K562 (cell line): ENCODE measurements around the gene TRMT2A. TPM values are rescaled to one million over a fixed set of nuclear protein-coding genes. Genes with fewer than 3 reads are reported as not detected.

Experiments used
- ATAC-seq: fragments of 200-7000 bp; cut with Tn5 transposase; 3 replicates; pipeline ENCODE4 v1.9.1; 2020; ENCODE audit warnings: moderate library complexity
- BruUV-seq: library from RNA; stranded (reverse); fragments of 400-500 nt; replicated peaks from 2 replicates; lab custom pipeline; 2021; lab: Mats Ljungman, UMichigan
- CTCF ChIA-PET: fragments of 300-600 bp; formaldehyde crosslinking; extraction: SDS; loops from one replicate; lab custom pipeline; 2021; ENCODE audit warnings: low intra/inter-chr PET ratio; lab: Yijun Ruan, JAX
- POLR2A ChIA-PET: fragments of 300-600, 350-650 bp; sonication (Branson Sonifier 250); formaldehyde crosslinking; extraction: SDS; loops from one replicate; lab custom pipeline; 2021; ENCODE audit warnings: antibody characterized with exemption, inconsistent platforms; lab: Yijun Ruan, JAX
- DNase-seq, 4 experiments: peaks; one replicate each; pipeline versions ENCODE4 v3.0.0 to v3.0.0-alpha.2; 2011 to 2018; ENCODE audit warnings: low spot score in 3 of 4, mixed read lengths in 3 of 4; ENCODE audit errors: extremely low read depth in 1 of 4
- FAIRE-seq: peaks from 2 replicates; lab custom pipeline; 2011; peaks lifted over from hg19 to GRCh38; lab: Jason Lieb, UNC
- H2AFZ ChIP-seq: 2 replicates; pipeline ENCODE4 v1.6.0; 2011; ENCODE audit warnings: low read depth, low read length, control low read depth, inconsistent platforms
- H3K27ac ChIP-seq: fragments of 200-600 bp; 3 replicates; pipeline ENCODE4 v1.8.0; 2011; ENCODE audit warnings: low read depth, mild to moderate bottlenecking, control low read depth, inconsistent platforms, low read length, moderate library complexity, mixed read lengths; ENCODE audit errors: extremely low read depth
- H3K27me3 ChIP-seq, 2 experiments: fragments of 300-600 bp in 1 of 2; 2 replicates in 1 of 2; 3 replicates in 1 of 2; pipeline versions ENCODE4 v1.6.0 to v1.8.0; 2011; ENCODE audit warnings: inconsistent platforms in 2 of 2, low read length in 2 of 2, mild to moderate bottlenecking in 1 of 2, mixed read lengths in 1 of 2, moderate library complexity in 1 of 2; ENCODE audit not compliant: control insufficient read depth in 2 of 2, insufficient read depth in 2 of 2
- H3K36me3 ChIP-seq: fragments of 300-600 bp; 3 replicates; pipeline ENCODE4 v1.8.0; 2011; ENCODE audit warnings: mild to moderate bottlenecking, low read length, inconsistent platforms; ENCODE audit not compliant: control insufficient read depth, insufficient read depth
- H3K4me1 ChIP-seq, 2 experiments: fragments of 200-600 bp in 1 of 2; replicated peaks in 1 of 2; 2 replicates in 1 of 2; 3 replicates in 1 of 2; pipeline versions ENCODE4 v1.5.1 to v1.8.0; 2011; ENCODE audit warnings: inconsistent platforms in 2 of 2, low read length in 2 of 2, mild to moderate bottlenecking in 1 of 2, mixed read lengths in 1 of 2, moderate library complexity in 1 of 2; ENCODE audit not compliant: control insufficient read depth in 2 of 2, insufficient read depth in 2 of 2
- H3K4me2 ChIP-seq: 2 replicates; pipeline ENCODE4 v1.6.1; 2011; ENCODE audit warnings: low read length, control low read depth, inconsistent platforms, mixed read lengths; ENCODE audit not compliant: insufficient read depth
- H3K4me3 ChIP-seq: fragments of 200-600 bp; sonication (generic), shearing (Covaris generic); 2 replicates; pipeline ENCODE4 v1.5.1; 2016; ENCODE audit warnings: control low read depth, inconsistent platforms
- H3K79me2 ChIP-seq: fragments of 200-600 bp; 3 replicates; pipeline ENCODE4 v1.8.0; 2011; ENCODE audit warnings: low read length, inconsistent platforms; ENCODE audit not compliant: control insufficient read depth, insufficient read depth
- H3K9ac ChIP-seq, 2 experiments: 2 replicates each; pipeline versions ENCODE4 v1.6.0 to v1.6.1; 2011; ENCODE audit warnings: low read depth in 2 of 2, low read length in 2 of 2, control low read depth in 1 of 2, inconsistent platforms in 1 of 2, mild to moderate bottlenecking in 1 of 2, mixed read lengths in 1 of 2; ENCODE audit not compliant: insufficient read depth in 1 of 2
- H3K9me1 ChIP-seq: one replicate; pipeline ENCODE4 v1.6.0; 2011; ENCODE audit warnings: inconsistent platforms, mild to moderate bottlenecking, low read length, moderate library complexity; ENCODE audit not compliant: control insufficient read depth, insufficient read depth
- H3K9me3 ChIP-seq: replicated peaks from 2 replicates; pipeline ENCODE4 v1.5.1; 2011; ENCODE audit warnings: low read depth, low read length, inconsistent platforms; ENCODE audit not compliant: control insufficient read depth, insufficient read depth
- H4K20me1 ChIP-seq: replicated peaks from 2 replicates; pipeline ENCODE4 v1.6.1; 2011; ENCODE audit warnings: low read length, inconsistent platforms, mixed read lengths; ENCODE audit not compliant: control insufficient read depth, insufficient read depth
- ELF2 ChIP-seq: fragments of 250-450 bp; sonication (Bioruptor Pico); IDR thresholded peaks from 2 replicates; pipeline ENCODE4 v1.5.0; 2021; ENCODE audit warnings: mild to moderate bottlenecking
- KLF13 ChIP-seq: fragments of 450-650 bp; IDR thresholded peaks from 2 replicates; pipeline ENCODE4 v1.6.1; 2016; ENCODE audit warnings: missing genetic modification characterization, low read depth, mild to moderate bottlenecking, missing compliant biosample characterization, moderate library complexity, borderline replicate concordance
- MAZ ChIP-seq, 2 experiments: fragments of 450-650 bp in 1 of 2; sonication (generic) in 1 of 2; formaldehyde crosslinking; IDR thresholded peaks in 1 of 2; conservative IDR thresholded peaks in 1 of 2; 2 replicates each; pipeline versions ENCODE4 v1.4.0 to v1.5.0; 2020; ENCODE audit warnings: mild to moderate bottlenecking in 1 of 2, missing genetic modification reagents in 1 of 2
- PTBP1 ChIP-seq: fragments of 200-400 bp; formaldehyde crosslinking; IDR thresholded peaks from 2 replicates; pipeline ENCODE4 v1.6.1; 2017; ENCODE audit warnings: low read depth, low read length
- SIX5 ChIP-seq, 2 experiments: IDR thresholded peaks; 2 replicates each; pipeline ENCODE4 v1.6.1; 2011; ENCODE audit warnings: low read length in 2 of 2, borderline replicate concordance in 1 of 2, low read depth in 1 of 2, mild to moderate bottlenecking in 1 of 2, moderate library complexity in 1 of 2; ENCODE audit not compliant: insufficient read depth in 1 of 2
- SUPT5H ChIP-seq: fragments of 450-650 bp; IDR thresholded peaks from 2 replicates; pipeline ENCODE4 v1.6.1; 2016
- ZFP1 ChIP-seq: fragments of 450-650 bp; formaldehyde crosslinking; IDR thresholded peaks from 2 replicates; pipeline ENCODE4 v1.4.0; 2020; ENCODE audit warnings: mild to moderate bottlenecking, mixed read lengths
- ZNF212 ChIP-seq: fragments of 450-650 bp; formaldehyde crosslinking; IDR thresholded peaks from 2 replicates; pipeline ENCODE4 v1.4.0; 2020; ENCODE audit warnings: mild to moderate bottlenecking
- ZNF324 ChIP-seq: fragments of 250-450 bp; sonication (Bioruptor Pico); IDR thresholded peaks from 2 replicates; pipeline ENCODE4 v1.4.0; 2020; ENCODE audit warnings: mild to moderate bottlenecking
- ZNF764 ChIP-seq: fragments of 250-450 bp; sonication (Bioruptor Pico); IDR thresholded peaks from 2 replicates; pipeline ENCODE4 v1.4.0; 2020; ENCODE audit warnings: low read depth, mild to moderate bottlenecking, moderate library complexity
- ZSCAN29 ChIP-seq: fragments of 450-650 bp; IDR thresholded peaks from 2 replicates; pipeline ENCODE4 v1.6.1; 2017
- WGBS: fragments of 100-300 bp; shearing (Covaris generic); methylation state at CpG from one replicate; pipeline ENCODE4 v1.1.6; 2016; ENCODE audit warnings: low coverage, mixed read lengths; ENCODE audit not compliant: insufficient coverage; ENCODE audit errors: missing lambda C conversion rate; 5-methylcytosine and 5-hydroxymethylcytosine counted together
- in situ Hi-C: fragments of 300-500 bp; cut with MboI; formaldehyde crosslinking; loops from 4 replicates; pipeline ENCODE4 v1.15.0; 2018; ENCODE audit warnings: inconsistent platforms, mixed read lengths
- intact Hi-C: fragments of 100-400 bp; cut with micrococcal nuclease; formaldehyde crosslinking; loops from 2 replicates; pipeline ENCODE4 v1.14.2; 2022
- polyA plus RNA-seq, 8 experiments: library from polyadenylated mRNA; depleted of rRNA in 4 of 8; stranded (reverse) in 5 of 8; unstranded in 3 of 8; fragments of >200 nt; fragmentation: Nextera tagmentation in 2 of 8; fragmentation: Illumina TruSeq in 1 of 8; extraction: Ambion mirVana in 2 of 8; extraction: Trizol in 1 of 8; gene quantifications; 2 replicates each; pipeline versions ENCODE4 v1.2.1 to v1.2.3, GENCODE V29; 2011 to 2014; ENCODE audit warnings: inconsistent platforms in 1 of 8, missing spikeins in 1 of 8
- total RNA-seq, 7 experiments: library from RNA; depleted of rRNA in 6 of 7; stranded (reverse); fragments of >200 nt in 6 of 7; fragmentation: Illumina TruSeq in 2 of 7; extraction: Trizol in 2 of 7; gene quantifications; 2 replicates each; pipeline versions ENCODE4 v1.2.1 to v1.2.3, GENCODE V29; 2011 to 2021; ENCODE audit warnings: low replicate concordance in 1 of 7
- TF ChIP-seq, protein P1 (sequence below), 2 experiments: fragments of 450-650 bp; formaldehyde crosslinking in 1 of 2; IDR thresholded peaks; 2 replicates each; pipeline versions ENCODE4 v1.4.0 to v1.6.1; 2014 to 2020; ENCODE audit warnings: mild to moderate bottlenecking in 2 of 2, borderline replicate concordance in 1 of 2, low read depth in 1 of 2

The TRMT2A gene
- total and polyA plus RNA-seq, 9 of the 15 experiments (the other 6 are each of a cell fraction or from before 2014, with no cell fraction given), result 1.6 to 265 (median 140) TPM

DNA sequence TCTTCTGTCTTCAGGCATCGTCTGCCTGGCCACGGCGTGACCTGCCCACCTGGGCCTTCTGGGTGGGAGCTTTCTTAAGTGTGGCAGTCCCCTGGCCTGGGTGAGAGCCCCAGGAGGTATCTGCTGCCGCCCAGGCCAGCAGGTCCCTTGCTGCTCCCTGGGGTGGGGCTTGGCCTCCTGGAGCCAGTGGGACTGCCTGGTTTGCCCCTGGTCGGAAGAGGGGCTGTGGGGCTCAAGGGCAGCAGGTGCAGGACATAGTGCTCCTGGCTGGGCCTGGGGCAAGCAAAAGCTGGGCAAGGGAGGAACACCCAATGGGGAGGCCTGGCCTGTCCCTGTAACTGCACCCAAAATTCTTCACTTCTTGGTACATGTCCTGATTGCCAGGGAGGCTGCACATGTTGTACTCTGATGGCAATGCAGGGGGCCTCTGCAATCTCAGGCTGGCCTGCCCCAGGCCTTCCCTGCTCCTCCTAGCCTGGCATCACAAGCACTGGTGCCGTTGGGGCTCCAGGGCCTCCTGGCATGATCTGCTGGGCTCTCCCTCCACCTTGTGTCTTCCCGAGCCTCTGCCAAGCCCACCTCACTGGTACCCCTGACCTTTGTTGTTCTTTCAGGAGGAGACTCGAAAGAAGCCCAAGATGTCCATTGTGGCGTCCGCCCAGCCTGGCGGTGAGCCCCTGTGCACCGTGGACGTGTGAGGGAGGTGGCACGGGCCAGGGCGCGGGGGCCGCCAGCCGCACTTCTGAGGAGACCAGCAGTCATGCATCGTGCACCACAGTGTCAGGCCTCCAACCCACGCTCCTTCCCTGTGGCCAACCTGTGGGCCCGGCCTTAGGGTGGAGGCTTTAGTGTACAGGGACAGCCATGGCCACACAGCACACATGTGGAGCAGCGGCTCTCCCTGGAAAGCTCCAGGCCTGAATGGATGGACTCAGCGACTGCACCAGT, 7.3 kb downstream of the TRMT2A start:
- Histone ChIP-seq H3K4me1 (peaks cover 0 to 68% of the 10 kb centered on the region in 2 experiments; a peak in 3 of 5 replicates), H3K9me3 (no peaks in the 10 kb centered on the region), H3K79me2 (peaks cover 12% of the 10 kb centered on the region; the same call in 2 of the 3 replicates), H3K27me3 (no peaks in the 10 kb centered on the region), H3K9me1 (peaks cover 3% of the 10 kb centered on the region), H3K4me3 (no peak overlapping the region), H3K4me2 (no peak overlapping the region), H4K20me1 (peaks cover 73% of the 10 kb centered on the region), H3K27ac (no peak overlapping the region), H2AFZ (no peak overlapping the region), H3K36me3 (peaks cover 100% of the 10 kb centered on the region), H3K9ac (peak overlapping the region in 1 of 2 experiments; percentile 18; a peak in 2 of 4 replicates)
- ATAC-seq, result peak; percentile 2
- FAIRE-seq, result no peak
- WGBS, result 92% methylated on average over 23 of the region's 23 CpGs
- DNase-seq, result peak in 1 of 4 experiments; percentile 62
- intact Hi-C loops, result no loop called here
- BruUV-seq, result no TSS peak
- in situ Hi-C loops, result loop anchor here (10.0 kb wide), 1 partner anchor 385 kb away; the partner anchor contains the start of gene GP1BB
- CTCF ChIA-PET, result no interaction called here
- POLR2A ChIA-PET, result interaction anchor here (0.6 to 20.7 kb wide), 22 partner anchors 8 to 1461 kb away, joined by 3 to 513 read pairs (median 4); partner anchors contain the start of genes DGCR6L, RANBP1, TANGO2 and TRMT2A
- TF ChIP-seq ZNF212 (CRISPR knock-in tag), result no peak
- TF ChIP-seq ZFP1 (CRISPR knock-in tag), result no peak
- 0 out of 2 replicates have a peak, but pooled peaks have one; percentile 64 for TF ChIP-seq PTBP1
- peak; percentile 10; the same call in 1 of the 2 replicates for TF ChIP-seq ZNF764
- TF ChIP-seq, protein P1, sequence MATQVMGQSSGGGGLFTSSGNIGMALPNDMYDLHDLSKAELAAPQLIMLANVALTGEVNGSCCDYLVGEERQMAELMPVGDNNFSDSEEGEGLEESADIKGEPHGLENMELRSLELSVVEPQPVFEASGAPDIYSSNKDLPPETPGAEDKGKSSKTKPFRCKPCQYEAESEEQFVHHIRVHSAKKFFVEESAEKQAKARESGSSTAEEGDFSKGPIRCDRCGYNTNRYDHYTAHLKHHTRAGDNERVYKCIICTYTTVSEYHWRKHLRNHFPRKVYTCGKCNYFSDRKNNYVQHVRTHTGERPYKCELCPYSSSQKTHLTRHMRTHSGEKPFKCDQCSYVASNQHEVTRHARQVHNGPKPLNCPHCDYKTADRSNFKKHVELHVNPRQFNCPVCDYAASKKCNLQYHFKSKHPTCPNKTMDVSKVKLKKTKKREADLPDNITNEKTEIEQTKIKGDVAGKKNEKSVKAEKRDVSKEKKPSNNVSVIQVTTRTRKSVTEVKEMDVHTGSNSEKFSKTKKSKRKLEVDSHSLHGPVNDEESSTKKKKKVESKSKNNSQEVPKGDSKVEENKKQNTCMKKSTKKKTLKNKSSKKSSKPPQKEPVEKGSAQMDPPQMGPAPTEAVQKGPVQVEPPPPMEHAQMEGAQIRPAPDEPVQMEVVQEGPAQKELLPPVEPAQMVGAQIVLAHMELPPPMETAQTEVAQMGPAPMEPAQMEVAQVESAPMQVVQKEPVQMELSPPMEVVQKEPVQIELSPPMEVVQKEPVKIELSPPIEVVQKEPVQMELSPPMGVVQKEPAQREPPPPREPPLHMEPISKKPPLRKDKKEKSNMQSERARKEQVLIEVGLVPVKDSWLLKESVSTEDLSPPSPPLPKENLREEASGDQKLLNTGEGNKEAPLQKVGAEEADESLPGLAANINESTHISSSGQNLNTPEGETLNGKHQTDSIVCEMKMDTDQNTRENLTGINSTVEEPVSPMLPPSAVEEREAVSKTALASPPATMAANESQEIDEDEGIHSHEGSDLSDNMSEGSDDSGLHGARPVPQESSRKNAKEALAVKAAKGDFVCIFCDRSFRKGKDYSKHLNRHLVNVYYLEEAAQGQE (IDR thresholded peaks at IDR 0.05; ENCODE audit: borderline replicate concordance), result no peak
- TF ChIP-seq, protein P1 (CRISPR knock-in tag; IDR thresholded peaks at IDR 0.05; ENCODE audit: low read depth), result peak; percentile 53; the same call in 1 of the 2 replicates
- no peak for TF ChIP-seq ZSCAN29
- TF ChIP-seq ZNF324 (CRISPR knock-in tag), result peak; percentile 20; the same call in 1 of the 2 replicates
- peak; percentile 61 for TF ChIP-seq SUPT5H
- TF ChIP-seq KLF13 (tag), result peak; percentile 30; the same call in 1 of the 2 replicates
- peak in 1 of 2 experiments; percentile 65; a peak in 1 of 4 replicates for TF ChIP-seq MAZ (CRISPR knock-in tag; conservative IDR thresholded peaks at IDR 0.05 in 1 of 2, IDR thresholded peaks at IDR 0.05 in 1 of 2)
- 0 out of 2 replicates have a peak, but pooled peaks have one; percentile 35 for TF ChIP-seq ELF2 (CRISPR knock-in tag)
- TF ChIP-seq SIX5 (IDR thresholded peaks at IDR 0.05; ENCODE audit: borderline replicate concordance in 1 of 2, insufficient read depth in 1 of 2, low read depth in 1 of 2, low read length in 2 of 2), result 0 out of 4 replicates have a peak, but pooled peaks of 1 of the 2 experiments have one; percentile 6
